ENCODE data around the gene VAV2. TPM values are rescaled to one million over a fixed set of nuclear protein-coding genes. Genes with fewer than 3 reads are reported as not detected.

Gene VAV2
- total RNA-seq, 2 experiments from 2014 or later: 11.0 to 27.8 TPM

GRCh38 chr9:133913571-133914369 lies 78.4 kb downstream of the VAV2 start:
- no TSS peak for BruUV-seq (replicated peaks)

GRCh38 chr9:133910855-133911514 lies 81.1 kb downstream of the VAV2 start:
- BruUV-seq (replicated peaks): no TSS peak
- no peak overlapping the region for H2AFZ ChIP-seq (ENCODE audit: low read length)
- no peaks in the 10 kb centered on the region for H3K36me3 ChIP-seq (ENCODE audit: insufficient read depth, low read length)
- intact Hi-C loops (cut with micrococcal nuclease; ENCODE audit: unreplicated experiment): no loop called here
- ChIA-PET POLR2A (no interaction called here), CTCF (ENCODE audit: unreplicated experiment) (no interaction called here)
- no peak overlapping the region for H3K4me2 ChIP-seq (ENCODE audit: low read length)
- H3K79me2 ChIP-seq (ENCODE audit: insufficient read depth, low read depth, low read length): no peaks in the 10 kb centered on the region
- no peaks in the 10 kb centered on the region for H3K4me1 ChIP-seq (ENCODE audit: insufficient read depth, low read length, poor library complexity, severe bottlenecking)
- H3K27ac ChIP-seq (ENCODE audit: low read depth, low read length, poor library complexity, severe bottlenecking): no peak overlapping the region
- H3K9me3 ChIP-seq (ENCODE audit: low read length): no peaks in the 10 kb centered on the region
- no peak overlapping the region for H3K4me3 ChIP-seq (ENCODE audit: low read depth, low read length, poor library complexity, severe bottlenecking)
- no peaks in the 10 kb centered on the region for H3K9me2 ChIP-seq (ENCODE audit: insufficient read depth, low read length)
- no peaks in the 10 kb centered on the region for H4K20me1 ChIP-seq (ENCODE audit: insufficient read depth, low read length)
- DNase-seq (ENCODE audit: low spot score): no peak
- TF ChIP-seq EZH2phosphoT487 (IDR thresholded peaks at IDR 0.05; ENCODE audit: borderline replicate concordance, low read depth, low read length): no peak
- TF ChIP-seq CTCF (conservative IDR thresholded peaks at IDR 0.05; ENCODE audit: low read length): no peak

More at GRCh38 chr9:133913571-133914369, 78.4 kb downstream of the VAV2 start:
- Histone ChIP-seq H3K79me2 (ENCODE audit: insufficient read depth, low read depth, low read length) (no peaks in the 10 kb centered on the region), H3K27ac (ENCODE audit: low read depth, low read length, poor library complexity, severe bottlenecking) (no peak overlapping the region), H2AFZ (ENCODE audit: low read length) (no peak overlapping the region), H3K9me3 (ENCODE audit: low read length) (no peaks in the 10 kb centered on the region), H3K4me3 (ENCODE audit: low read depth, low read length, poor library complexity, severe bottlenecking) (no peak overlapping the region), H3K4me2 (ENCODE audit: low read length) (no peak overlapping the region), H3K36me3 (ENCODE audit: insufficient read depth, low read length) (no peaks in the 10 kb centered on the region), H4K20me1 (ENCODE audit: insufficient read depth, low read length) (no peaks in the 10 kb centered on the region), H3K4me1 (ENCODE audit: insufficient read depth, low read length, poor library complexity, severe bottlenecking) (no peaks in the 10 kb centered on the region), H3K9me2 (ENCODE audit: insufficient read depth, low read length) (no peaks in the 10 kb centered on the region)
- DNase-seq (ENCODE audit: low spot score): no peak
- ChIA-PET POLR2A (no interaction called here), CTCF (ENCODE audit: unreplicated experiment) (no interaction called here)
- no peak for TF ChIP-seq CTCF (conservative IDR thresholded peaks at IDR 0.05; ENCODE audit: low read length)
- TF ChIP-seq EZH2phosphoT487 (IDR thresholded peaks at IDR 0.05; ENCODE audit: borderline replicate concordance, low read depth, low read length): no peak
- intact Hi-C loops (cut with micrococcal nuclease; ENCODE audit: unreplicated experiment): no loop called here
